ENCODE results near the gene PKDREJ.

The PKDREJ gene

GRCh38 chr22:46246178-46246577, 17.0 kb downstream of the PKDREJ start:
- H3K27ac ChIP-seq: no peak overlapping the region
- TF ChIP-seq, protein P1, sequence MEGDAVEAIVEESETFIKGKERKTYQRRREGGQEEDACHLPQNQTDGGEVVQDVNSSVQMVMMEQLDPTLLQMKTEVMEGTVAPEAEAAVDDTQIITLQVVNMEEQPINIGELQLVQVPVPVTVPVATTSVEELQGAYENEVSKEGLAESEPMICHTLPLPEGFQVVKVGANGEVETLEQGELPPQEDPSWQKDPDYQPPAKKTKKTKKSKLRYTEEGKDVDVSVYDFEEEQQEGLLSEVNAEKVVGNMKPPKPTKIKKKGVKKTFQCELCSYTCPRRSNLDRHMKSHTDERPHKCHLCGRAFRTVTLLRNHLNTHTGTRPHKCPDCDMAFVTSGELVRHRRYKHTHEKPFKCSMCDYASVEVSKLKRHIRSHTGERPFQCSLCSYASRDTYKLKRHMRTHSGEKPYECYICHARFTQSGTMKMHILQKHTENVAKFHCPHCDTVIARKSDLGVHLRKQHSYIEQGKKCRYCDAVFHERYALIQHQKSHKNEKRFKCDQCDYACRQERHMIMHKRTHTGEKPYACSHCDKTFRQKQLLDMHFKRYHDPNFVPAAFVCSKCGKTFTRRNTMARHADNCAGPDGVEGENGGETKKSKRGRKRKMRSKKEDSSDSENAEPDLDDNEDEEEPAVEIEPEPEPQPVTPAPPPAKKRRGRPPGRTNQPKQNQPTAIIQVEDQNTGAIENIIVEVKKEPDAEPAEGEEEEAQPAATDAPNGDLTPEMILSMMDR (conservative IDR thresholded peaks at IDR 0.05): no peak

GRCh38 chr22:46245511-46245910, 17.6 kb downstream of the PKDREJ start:
- TF ChIP-seq, protein P1 (conservative IDR thresholded peaks at IDR 0.05): no peak
- H3K27ac ChIP-seq: no peak overlapping the region

DNA sequence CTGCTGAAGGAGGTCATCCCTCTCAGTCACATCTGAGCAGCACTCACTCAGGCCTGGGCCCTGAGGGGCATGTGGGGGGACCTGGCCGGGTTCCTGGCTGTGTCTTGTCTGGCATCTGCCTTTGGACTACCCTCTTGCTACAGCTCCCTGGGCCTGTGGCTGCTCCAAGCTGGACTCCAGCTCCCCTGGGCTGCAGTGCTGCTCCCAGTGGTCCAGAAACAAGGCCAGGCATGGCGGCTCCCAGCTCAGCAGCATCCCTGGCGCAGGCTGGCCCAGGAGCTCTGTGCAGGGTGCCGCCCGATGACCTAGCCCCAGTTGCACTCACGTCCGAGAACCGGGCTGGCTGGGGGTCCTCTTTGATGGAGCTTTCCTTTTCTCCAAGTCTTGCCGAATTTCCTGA, 18.4 kb downstream of the PKDREJ start:
- TF ChIP-seq, protein P1 (conservative IDR thresholded peaks at IDR 0.05): no peak
- H3K27ac ChIP-seq: no peak overlapping the region

DNA sequence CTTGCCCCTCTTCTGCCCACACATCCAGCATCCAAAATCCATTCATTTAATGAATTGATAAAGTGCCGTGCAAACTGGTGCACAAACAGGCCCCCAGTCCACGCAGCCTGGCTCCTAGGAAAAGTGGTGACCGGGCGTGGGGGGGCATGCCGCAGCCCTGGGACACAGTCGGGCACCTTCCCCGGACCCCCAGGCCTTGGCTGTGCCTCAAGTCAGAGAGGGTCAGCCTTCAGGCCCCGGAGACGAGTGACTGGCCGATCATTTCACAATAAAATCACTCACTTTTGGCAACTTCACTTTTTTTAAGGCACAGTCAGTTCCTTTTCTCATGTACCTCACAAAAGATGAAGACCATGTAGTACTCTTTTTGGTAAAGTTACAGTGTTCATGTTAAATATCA, 21.1 kb downstream of the PKDREJ start:
- H3K27ac ChIP-seq: no peak overlapping the region
- TF ChIP-seq, protein P1 (conservative IDR thresholded peaks at IDR 0.05): no peak

DNA sequence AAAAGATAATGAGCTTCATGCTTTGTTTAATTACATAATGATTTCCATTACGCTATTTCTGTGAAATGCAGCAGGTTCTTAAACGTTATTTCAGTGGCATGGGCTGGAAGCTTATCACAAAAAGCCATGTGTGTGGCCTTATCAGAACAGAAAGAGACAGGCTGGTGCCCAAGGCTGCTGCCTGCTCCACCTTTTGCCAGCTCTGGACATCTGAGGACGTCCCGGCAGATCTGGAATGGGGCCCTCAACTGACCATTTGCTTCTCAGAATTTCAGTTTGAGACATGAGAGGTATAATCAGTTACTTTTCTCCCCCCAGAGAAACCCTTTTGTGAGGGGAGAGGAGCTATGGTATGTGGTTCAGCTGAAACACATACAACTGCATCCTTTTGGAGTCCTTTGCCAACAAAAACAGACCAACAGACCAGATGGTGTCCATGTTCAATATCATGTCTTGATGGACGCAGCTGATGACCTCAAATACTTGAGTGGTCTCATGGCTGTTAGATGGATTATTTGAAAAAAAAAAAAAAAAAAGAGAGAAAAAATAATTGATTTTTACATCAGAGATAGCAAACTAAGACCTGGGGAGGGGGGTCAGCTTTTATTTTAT, 21.6 kb downstream of the PKDREJ start:
- H3K27ac ChIP-seq: no peak overlapping the region

GRCh38 chr22:46240907-46241306, 22.2 kb downstream of the PKDREJ start:
- H3K27ac ChIP-seq: no peak overlapping the region

More for the DNA sequence above, 21.6 kb downstream of the PKDREJ start:
- TF ChIP-seq, protein P1 (conservative IDR thresholded peaks at IDR 0.05): no peak

GRCh38 chr22:46240506-46240905, 22.6 kb downstream of the PKDREJ start:
- TF ChIP-seq, protein P1 (conservative IDR thresholded peaks at IDR 0.05): no peak
- no peak overlapping the region for H3K27ac ChIP-seq

More at GRCh38 chr22:46240907-46241306, 22.2 kb downstream of the PKDREJ start:
- TF ChIP-seq, protein P1 (conservative IDR thresholded peaks at IDR 0.05): no peak

Data from VCaP (cell line).